ENCODE measurements around the gene XPR1. TPM values are rescaled to one million over a fixed set of nuclear protein-coding genes. Genes with fewer than 3 reads are reported as not detected.

The XPR1 gene
- total RNA-seq, 1 donor, result 25.7 TPM

- peaks cover 9% of the 10 kb centered on the region for H3K79me2 ChIP-seq (ENCODE audit: insufficient read depth, low read length)
- H4K20me1 ChIP-seq (ENCODE audit: insufficient read depth, low read length), result no peaks in the 10 kb centered on the region
- H3K27ac ChIP-seq (ENCODE audit: low read depth, low read length), result no peak overlapping the region
- peak; percentile 95 for DNase-seq (ENCODE audit: insufficient read length, low spot score, missing footprints)
- no peak overlapping the region for H3K4me3 ChIP-seq (ENCODE audit: insufficient read depth, low read length)
- no peaks in the 10 kb centered on the region for H3K4me1 ChIP-seq (ENCODE audit: insufficient read depth, low read length)
- no peak overlapping the region for H3K4me2 ChIP-seq (ENCODE audit: insufficient read depth, low read length)
- H3K27me3 ChIP-seq (ENCODE audit: insufficient read depth, low read length), result no peaks in the 10 kb centered on the region
- H3K36me3 ChIP-seq (ENCODE audit: insufficient read depth, low read length), result peaks cover 15% of the 10 kb centered on the region
- no peak overlapping the region for H2AFZ ChIP-seq (ENCODE audit: low read length)
- H3K9me3 ChIP-seq (ENCODE audit: low read depth, low read length), result no peaks in the 10 kb centered on the region
- TF ChIP-seq CTCF (IDR thresholded peaks at IDR 0.05; ENCODE audit: extremely low read depth, low read depth, low read length), result no peak
These were observed 285.7 kb downstream of the XPR1 start for GRCh38 chr1:180917306-180918065.

GRCh38 chr1:180918519-180918918, 286.7 kb downstream of the XPR1 start:
- TF ChIP-seq CTCF (IDR thresholded peaks at IDR 0.05; ENCODE audit: extremely low read depth, low read depth, low read length), result no peak
- Histone ChIP-seq H3K9me3 (ENCODE audit: low read depth, low read length) (no peaks in the 10 kb centered on the region), H4K20me1 (ENCODE audit: insufficient read depth, low read length) (no peaks in the 10 kb centered on the region), H3K36me3 (ENCODE audit: insufficient read depth, low read length) (peaks cover 15% of the 10 kb centered on the region), H3K4me3 (ENCODE audit: insufficient read depth, low read length) (no peak overlapping the region), H3K27ac (ENCODE audit: low read depth, low read length) (no peak overlapping the region), H3K27me3 (ENCODE audit: insufficient read depth, low read length) (no peaks in the 10 kb centered on the region), H3K79me2 (ENCODE audit: insufficient read depth, low read length) (peaks cover 7% of the 10 kb centered on the region), H3K4me2 (ENCODE audit: insufficient read depth, low read length) (no peak overlapping the region), H3K4me1 (ENCODE audit: insufficient read depth, low read length) (no peaks in the 10 kb centered on the region), H2AFZ (ENCODE audit: low read length) (no peak overlapping the region)
- peak; percentile 51 for DNase-seq (ENCODE audit: insufficient read length, low spot score, missing footprints)

- TF ChIP-seq CTCF (IDR thresholded peaks at IDR 0.05; ENCODE audit: extremely low read depth, low read depth, low read length), result no peak
- Histone ChIP-seq H4K20me1 (ENCODE audit: insufficient read depth, low read length) (no peaks in the 10 kb centered on the region), H3K4me1 (ENCODE audit: insufficient read depth, low read length) (no peaks in the 10 kb centered on the region), H3K9me3 (ENCODE audit: low read depth, low read length) (no peaks in the 10 kb centered on the region), H3K27me3 (ENCODE audit: insufficient read depth, low read length) (no peaks in the 10 kb centered on the region), H2AFZ (ENCODE audit: low read length) (no peak overlapping the region), H3K27ac (ENCODE audit: low read depth, low read length) (no peak overlapping the region), H3K4me3 (ENCODE audit: insufficient read depth, low read length) (no peak overlapping the region), H3K36me3 (ENCODE audit: insufficient read depth, low read length) (peaks cover 15% of the 10 kb centered on the region), H3K4me2 (ENCODE audit: insufficient read depth, low read length) (no peak overlapping the region), H3K79me2 (ENCODE audit: insufficient read depth, low read length) (peaks cover 5% of the 10 kb centered on the region)
- peak; percentile 58 for DNase-seq (ENCODE audit: insufficient read length, low spot score, missing footprints)
These were observed 287.4 kb downstream of the XPR1 start for GRCh38 chr1:180919183-180919700.

- H3K27ac ChIP-seq (ENCODE audit: low read depth, low read length), result no peak overlapping the region
- peaks cover 1% of the 10 kb centered on the region for H3K79me2 ChIP-seq (ENCODE audit: insufficient read depth, low read length)
- H3K9me3 ChIP-seq (ENCODE audit: low read depth, low read length), result no peaks in the 10 kb centered on the region
- H4K20me1 ChIP-seq (ENCODE audit: insufficient read depth, low read length), result no peaks in the 10 kb centered on the region
- no peaks in the 10 kb centered on the region for H3K27me3 ChIP-seq (ENCODE audit: insufficient read depth, low read length)
- peak; percentile 42 for DNase-seq (ENCODE audit: insufficient read length, low spot score, missing footprints)
- no peak overlapping the region for H2AFZ ChIP-seq (ENCODE audit: low read length)
- no peak overlapping the region for H3K4me2 ChIP-seq (ENCODE audit: insufficient read depth, low read length)
- no peaks in the 10 kb centered on the region for H3K4me1 ChIP-seq (ENCODE audit: insufficient read depth, low read length)
- H3K36me3 ChIP-seq (ENCODE audit: insufficient read depth, low read length), result peaks cover 15% of the 10 kb centered on the region
- H3K4me3 ChIP-seq (ENCODE audit: insufficient read depth, low read length), result no peak overlapping the region
- no peak for TF ChIP-seq CTCF (IDR thresholded peaks at IDR 0.05; ENCODE audit: extremely low read depth, low read depth, low read length)
These were observed 288.4 kb downstream of the XPR1 start for GRCh38 chr1:180920193-180920592.
